Stimulated activated CD8-positive, alpha-beta memory T cell treated with anti-CD3 and anti-CD28 coated beads, Interleukin-4, amount 100 ng/mL, for 4 hours (primary cell): Measurements from ENCODE around the gene RTRAF.

Experiments
- DNase-seq, 2 donors: peaks; one replicate each; pipeline ENCODE4 v3.0.0-alpha.2; 2020; ENCODE audit warnings: low read depth in 2 of 2, low spot score in 1 of 2

Gene RTRAF

GRCh38 chr14:51993285-51993920 is 4.1 kb downstream of the RTRAF start:
- no peak for DNase-seq

GRCh38 chr14:51996148-51996746 is 6.9 kb downstream of the RTRAF start:
- DNase-seq = no peak

GRCh38 chr14:51998348-51998747 is 9.0 kb downstream of the RTRAF start:
- no peak for DNase-seq

- no peak for DNase-seq
Measured at GRCh38 chr14:51999084-51999483, 9.7 kb downstream of the RTRAF start.

GRCh38 chr14:52000019-52000582 is 10.8 kb downstream of the RTRAF start:
- DNase-seq = no peak

GRCh38 chr14:52000696-52001095 is 11.3 kb downstream of the RTRAF start:
- no peak for DNase-seq

- DNase-seq = no peak
Measured at GRCh38 chr14:52002542-52002941, 13.2 kb downstream of the RTRAF start.

GRCh38 chr14:52003324-52003723 is 14.0 kb downstream of the RTRAF start:
- DNase-seq = no peak

GRCh38 chr14:52005625-52006024 is 16.3 kb downstream of the RTRAF start:
- no peak for DNase-seq

- DNase-seq = no peak
Measured at GRCh38 chr14:52006361-52006760, 17.0 kb downstream of the RTRAF start.

- DNase-seq = no peak
Measured at GRCh38 chr14:52007211-52007610, 17.9 kb downstream of the RTRAF start.

GRCh38 chr14:52007637-52008036 is 18.3 kb downstream of the RTRAF start:
- no peak for DNase-seq

GRCh38 chr14:52008136-52008535 is 18.8 kb downstream of the RTRAF start:
- DNase-seq = no peak

- DNase-seq = no peak
Measured at GRCh38 chr14:52010173-52010693, 20.9 kb downstream of the RTRAF start.

GRCh38 chr14:52011523-52011922 is 22.2 kb downstream of the RTRAF start:
- no peak for DNase-seq

- no peak for DNase-seq
Measured at GRCh38 chr14:52012635-52013034, 23.3 kb downstream of the RTRAF start.

- DNase-seq = no peak
Measured at GRCh38 chr14:52013984-52014600, 24.7 kb downstream of the RTRAF start.

- no peak for DNase-seq
Measured at GRCh38 chr14:52014601-52015267, 25.4 kb downstream of the RTRAF start.

- DNase-seq = no peak
Measured at GRCh38 chr14:52015411-52016030, 26.2 kb downstream of the RTRAF start.

GRCh38 chr14:52018252-52018651 is 28.9 kb downstream of the RTRAF start:
- no peak for DNase-seq

GRCh38 chr14:52018970-52019369 is 29.6 kb downstream of the RTRAF start:
- no peak for DNase-seq
